Uterus (tissue), 4 donors: ENCODE results near the gene COL15A1. TPM values are rescaled to one million over a fixed set of nuclear protein-coding genes. Genes with fewer than 3 reads are reported as not detected.

Source experiments
- DNase-seq, 2 donors: peaks; one replicate each; pipeline ENCODE4 v3.0.0-alpha.2; 2019 to 2020
- H3K27ac ChIP-seq, 2 donors: fragments of 200-600 bp; sonication (generic); 1 replicate in 1 of 2; 2 replicates in 1 of 2; pipeline ENCODE4 v1.5.1; 2016 to 2018
- H3K27me3 ChIP-seq, 2 donors: fragments of 200-600 bp; sonication (generic); one replicate each; pipeline ENCODE4 v1.5.1; 2018 to 2019; ENCODE audit warnings: control low read depth in 1 of 2
- H3K36me3 ChIP-seq, 2 donors: fragments of 200-600 bp; sonication (generic); one replicate each; pipeline ENCODE4 v1.5.1; 2019; ENCODE audit warnings: control low read depth in 1 of 2
- H3K4me1 ChIP-seq, 2 donors: fragments of 200-600 bp; sonication (generic); one replicate each; pipeline ENCODE4 v1.5.1; 2018 to 2019; ENCODE audit warnings: control low read depth in 1 of 2
- H3K4me3 ChIP-seq, 2 donors: fragments of 200-600 bp; sonication (generic); 1 replicate in 1 of 2; 2 replicates in 1 of 2; pipeline ENCODE4 v1.5.1; 2018 to 2019; ENCODE audit warnings: mild to moderate bottlenecking in 1 of 2
- H3K9me3 ChIP-seq, 2 donors: fragments of 200-600 bp; sonication (generic); one replicate each; pipeline ENCODE4 v1.5.1; 2019; ENCODE audit warnings: control low read depth in 1 of 2
- CTCF ChIP-seq, 4 experiments: fragments of 200-600 bp in 2 of 4; fragments of 450-650 bp in 2 of 4; sonication (generic) in 2 of 4; IDR thresholded peaks; one replicate each; pipeline ENCODE4 v1.5.1; 2016 to 2019; ENCODE audit warnings: antibody characterized with exemption in 4 of 4, mild to moderate bottlenecking in 2 of 4, moderate library complexity in 1 of 4
- POLR2A ChIP-seq, 2 donors: fragments of 450-650 bp; IDR thresholded peaks; one replicate each; pipeline ENCODE4 v1.6.1; 2016; ENCODE audit warnings: antibody characterized with exemption in 2 of 2, mild to moderate bottlenecking in 1 of 2, moderate library complexity in 1 of 2
- intact Hi-C: fragments of 100-400 bp; cut with DNase I; formaldehyde crosslinking; loops from one replicate; pipeline ENCODE4 v1.15.1; 2023; ENCODE audit warnings: low total_unique reads
- total RNA-seq, 4 donors: library from RNA; depleted of rRNA in 3 of 4; stranded (reverse); fragments of >200 nt in 3 of 4; gene quantifications; one replicate each; pipeline versions ENCODE4 v1.1.0 to v1.2.4, GENCODE V29; 2014 to 2023
- donor health status: DM: yes; HTN: yes; CAD: no.

Gene COL15A1
- total RNA-seq, 4 donors from 2014 or later: 20.3 to 160 (median 50.4) TPM

GRCh38 chr9:99012957-99013512 is 69.3 kb downstream of the COL15A1 start:
- H3K27ac ChIP-seq: no peak overlapping the region
- no peaks in the 10 kb centered on the region for H3K27me3 ChIP-seq
- no peak for DNase-seq
- intact Hi-C loops: no loop called here
- H3K36me3 ChIP-seq: no peaks in the 10 kb centered on the region
- no peak overlapping the region for H3K4me3 ChIP-seq
- no peaks in the 10 kb centered on the region for H3K4me1 ChIP-seq
- no peaks in the 10 kb centered on the region for H3K9me3 ChIP-seq
- TF ChIP-seq POLR2A (IDR thresholded peaks at IDR 0.05) (no peak), CTCF (IDR thresholded peaks at IDR 0.05) (peak in 2 of 4 experiments; percentile 27 to 54)

DNA sequence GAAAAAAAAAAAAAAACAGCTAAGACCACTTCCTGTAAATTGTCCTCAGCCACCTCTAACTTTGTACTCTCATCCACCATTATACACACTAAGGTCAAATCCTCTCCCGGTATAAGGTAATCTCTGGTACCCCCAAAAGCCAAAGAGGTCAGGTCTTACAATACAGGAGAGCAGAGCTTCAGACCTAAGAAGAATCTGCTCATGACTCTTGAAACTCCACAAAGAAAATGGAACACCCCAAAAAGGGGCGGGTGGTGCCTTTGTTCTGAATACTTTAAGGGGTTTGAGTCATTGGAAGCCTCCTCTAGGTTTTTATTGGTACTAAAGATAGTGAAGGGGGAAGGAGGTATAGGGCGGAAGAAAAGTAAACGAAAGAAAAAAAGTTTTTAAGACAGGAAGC is 69.8 kb downstream of the COL15A1 start:
- TF ChIP-seq CTCF (IDR thresholded peaks at IDR 0.05) (no peak), POLR2A (IDR thresholded peaks at IDR 0.05) (no peak)
- no peaks in the 10 kb centered on the region for H3K36me3 ChIP-seq
- H3K9me3 ChIP-seq: no peaks in the 10 kb centered on the region
- intact Hi-C loops: no loop called here
- H3K27ac ChIP-seq: no peak overlapping the region
- no peak for DNase-seq
- no peaks in the 10 kb centered on the region for H3K4me1 ChIP-seq
- H3K4me3 ChIP-seq: no peak overlapping the region
- no peaks in the 10 kb centered on the region for H3K27me3 ChIP-seq

DNA sequence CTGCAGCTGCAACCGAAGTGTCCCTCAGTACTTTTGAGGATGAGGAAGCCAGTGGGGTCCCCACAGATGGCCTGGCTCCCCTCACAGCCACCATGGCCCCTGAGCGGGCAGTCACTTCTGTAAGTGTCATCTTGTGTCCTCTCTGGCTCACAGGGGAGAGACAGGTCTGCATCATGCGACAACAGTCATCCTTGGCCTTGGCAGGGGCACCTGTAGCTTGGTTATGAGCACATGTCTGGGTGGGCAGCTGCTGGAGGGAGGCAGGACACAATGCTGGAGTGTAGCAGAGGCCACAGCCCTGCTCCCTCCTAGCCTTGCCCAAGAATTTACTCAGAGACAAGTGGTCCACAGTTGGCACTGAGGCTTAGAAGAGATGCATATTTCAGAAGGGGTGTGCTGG is 71.7 kb downstream of the COL15A1 start:
- Histone ChIP-seq H3K4me3 (no peak overlapping the region), H3K9me3 (no peaks in the 10 kb centered on the region), H3K4me1 (no peaks in the 10 kb centered on the region), H3K36me3 (no peaks in the 10 kb centered on the region), H3K27me3 (no peaks in the 10 kb centered on the region), H3K27ac (no peak overlapping the region)
- TF ChIP-seq POLR2A (IDR thresholded peaks at IDR 0.05) (no peak), CTCF (IDR thresholded peaks at IDR 0.05) (no peak)
- no peak for DNase-seq
- intact Hi-C loops: no loop called here

DNA sequence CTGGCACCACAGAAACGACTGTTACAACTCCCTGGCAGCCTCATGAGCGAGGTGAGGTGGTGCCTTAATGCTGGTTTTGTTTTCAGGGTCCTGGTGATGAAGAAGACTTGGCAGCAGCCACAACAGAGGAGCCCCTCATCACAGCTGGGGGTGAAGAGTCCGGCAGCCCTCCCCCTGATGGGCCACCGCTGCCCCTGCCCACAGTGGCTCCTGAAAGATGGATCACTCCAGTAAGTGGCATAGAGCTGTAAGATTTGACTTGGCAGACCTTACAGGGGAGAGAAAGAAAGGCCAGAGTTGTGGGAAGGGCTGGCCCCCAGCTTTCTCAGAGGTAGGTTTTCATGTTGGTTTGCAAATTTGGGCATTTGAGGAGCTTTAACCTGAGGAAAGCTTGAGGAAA is 72.2 kb downstream of the COL15A1 start:
- intact Hi-C loops: no loop called here
- TF ChIP-seq POLR2A (IDR thresholded peaks at IDR 0.05): no peak
- no peak for TF ChIP-seq CTCF (IDR thresholded peaks at IDR 0.05)

GRCh38 chr9:99016681-99017387 is 73.1 kb downstream of the COL15A1 start:
- no peaks in the 10 kb centered on the region for H3K4me1 ChIP-seq
- no peaks in the 10 kb centered on the region for H3K36me3 ChIP-seq
- H3K9me3 ChIP-seq: no peaks in the 10 kb centered on the region
- H3K27me3 ChIP-seq: no peaks in the 10 kb centered on the region
- DNase-seq: no peak
- no peak for TF ChIP-seq POLR2A (IDR thresholded peaks at IDR 0.05)
- no peak for TF ChIP-seq CTCF (IDR thresholded peaks at IDR 0.05)
- no peak overlapping the region for H3K27ac ChIP-seq
- H3K4me3 ChIP-seq: no peak overlapping the region
- intact Hi-C loops: no loop called here

More for the DNA sequence above, 72.2 kb downstream of the COL15A1 start:
- H3K9me3 ChIP-seq: no peaks in the 10 kb centered on the region
- no peaks in the 10 kb centered on the region for H3K36me3 ChIP-seq
- H3K4me3 ChIP-seq: no peak overlapping the region
- H3K27me3 ChIP-seq: no peaks in the 10 kb centered on the region
- no peak overlapping the region for H3K27ac ChIP-seq
- DNase-seq: no peak
- no peaks in the 10 kb centered on the region for H3K4me1 ChIP-seq
